GM12875 (cell line): ENCODE data around the gene WNT1.

Experiments used
- H3K4me3 ChIP-seq: one replicate; pipeline ENCODE4 v1.5.1; 2011; ENCODE audit warnings: low read depth, low read length, control low read depth
- TF ChIP-seq, protein P1 (sequence below): IDR thresholded peaks from 2 replicates; pipeline ENCODE4 v1.5.1; 2011; ENCODE audit warnings: low read depth, mild to moderate bottlenecking, control low read depth, inconsistent platforms, low read length, moderate library complexity, borderline replicate concordance; ENCODE audit not compliant: insufficient read depth

Gene WNT1

DNA sequence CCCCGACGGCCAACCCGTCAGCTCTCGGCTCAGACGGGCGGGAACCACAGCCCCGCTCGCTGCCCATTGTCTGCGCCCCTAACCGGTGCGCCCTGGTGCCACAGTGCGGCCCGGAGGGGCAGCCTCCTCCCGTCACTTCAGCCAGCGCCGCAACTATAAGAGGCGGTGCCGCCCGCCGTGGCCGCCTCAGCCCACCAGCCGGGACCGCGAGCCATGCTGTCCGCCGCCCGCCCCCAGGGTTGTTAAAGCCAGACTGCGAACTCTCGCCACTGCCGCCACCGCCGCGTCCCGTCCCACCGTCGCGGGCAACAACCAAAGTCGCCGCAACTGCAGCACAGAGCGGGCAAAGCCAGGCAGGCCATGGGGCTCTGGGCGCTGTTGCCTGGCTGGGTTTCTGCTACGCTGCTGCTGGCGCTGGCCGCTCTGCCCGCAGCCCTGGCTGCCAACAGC lies at the start of gene WNT1:
Gene WNT1 (plus strand): TSS at position 32 of the 450 bp plus-strand sequence. CDS start 329 bp downstream, at position 361.
- TF ChIP-seq, protein P1, sequence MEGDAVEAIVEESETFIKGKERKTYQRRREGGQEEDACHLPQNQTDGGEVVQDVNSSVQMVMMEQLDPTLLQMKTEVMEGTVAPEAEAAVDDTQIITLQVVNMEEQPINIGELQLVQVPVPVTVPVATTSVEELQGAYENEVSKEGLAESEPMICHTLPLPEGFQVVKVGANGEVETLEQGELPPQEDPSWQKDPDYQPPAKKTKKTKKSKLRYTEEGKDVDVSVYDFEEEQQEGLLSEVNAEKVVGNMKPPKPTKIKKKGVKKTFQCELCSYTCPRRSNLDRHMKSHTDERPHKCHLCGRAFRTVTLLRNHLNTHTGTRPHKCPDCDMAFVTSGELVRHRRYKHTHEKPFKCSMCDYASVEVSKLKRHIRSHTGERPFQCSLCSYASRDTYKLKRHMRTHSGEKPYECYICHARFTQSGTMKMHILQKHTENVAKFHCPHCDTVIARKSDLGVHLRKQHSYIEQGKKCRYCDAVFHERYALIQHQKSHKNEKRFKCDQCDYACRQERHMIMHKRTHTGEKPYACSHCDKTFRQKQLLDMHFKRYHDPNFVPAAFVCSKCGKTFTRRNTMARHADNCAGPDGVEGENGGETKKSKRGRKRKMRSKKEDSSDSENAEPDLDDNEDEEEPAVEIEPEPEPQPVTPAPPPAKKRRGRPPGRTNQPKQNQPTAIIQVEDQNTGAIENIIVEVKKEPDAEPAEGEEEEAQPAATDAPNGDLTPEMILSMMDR = no peak
- H3K4me3 ChIP-seq = peak within 1 kb of the TSS; percentile 49

DNA sequence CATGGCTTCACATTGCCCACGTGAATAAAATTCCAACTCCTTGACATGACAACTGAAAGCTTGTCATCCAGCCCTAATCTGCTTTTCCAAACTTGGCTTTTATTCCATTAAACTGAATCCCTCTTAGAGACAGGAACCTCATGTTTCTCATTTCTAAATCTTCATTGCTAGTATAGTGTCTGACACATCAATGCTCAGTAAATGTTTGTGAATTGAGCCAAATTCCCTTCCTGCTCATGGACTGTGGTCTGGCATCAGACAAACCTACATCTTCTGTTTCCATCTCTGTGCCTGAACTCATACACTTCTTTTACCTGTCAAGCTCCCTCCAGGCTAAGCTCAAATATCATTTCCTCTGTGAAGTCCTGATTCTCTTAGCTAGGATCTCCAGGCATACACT lies 48.6 kb upstream of the WNT1 start:
- TF ChIP-seq, protein P1 = no peak
- no peak overlapping the region for H3K4me3 ChIP-seq

DNA sequence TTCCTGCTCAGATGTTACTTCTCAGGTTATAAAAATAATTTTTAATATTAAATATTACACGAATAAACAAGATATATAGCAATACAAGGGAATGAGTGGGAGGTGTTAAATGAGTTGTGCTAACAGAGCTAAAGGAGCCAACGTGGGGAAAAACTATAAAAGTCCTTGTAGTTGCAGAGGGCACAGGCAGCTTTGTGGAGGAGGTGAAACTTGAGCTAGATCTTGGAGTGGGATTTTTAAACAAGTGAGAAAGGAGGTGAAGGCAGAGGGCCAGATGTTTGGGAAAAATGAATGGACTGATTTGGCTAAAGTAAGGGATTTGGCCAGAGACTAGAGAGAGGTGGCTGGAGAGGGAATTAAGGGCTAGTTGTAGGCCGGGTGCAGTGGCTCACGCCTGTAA lies 47.6 kb upstream of the WNT1 start:
- H3K4me3 ChIP-seq = no peak overlapping the region
- TF ChIP-seq, protein P1 = no peak

DNA sequence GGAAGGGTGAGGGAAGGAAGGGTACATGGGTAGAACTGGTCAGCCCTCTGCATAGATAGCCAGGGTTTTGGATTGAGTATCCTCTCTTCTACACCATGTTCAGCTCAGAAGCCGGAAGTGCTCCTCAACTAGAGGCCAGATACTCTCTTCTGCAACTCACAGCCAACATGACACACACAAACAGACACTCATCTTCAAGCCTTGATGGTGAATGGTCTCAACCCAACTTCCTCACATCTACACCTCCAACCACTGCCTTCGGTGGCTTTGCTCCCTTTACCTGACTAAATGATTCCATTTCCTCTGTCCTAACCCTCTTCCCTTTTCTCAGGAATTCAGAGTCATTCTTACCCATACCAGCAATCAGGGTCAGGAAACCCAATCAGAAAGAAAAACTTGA lies 45.2 kb upstream of the WNT1 start:
- TF ChIP-seq, protein P1 = no peak
- no peak overlapping the region for H3K4me3 ChIP-seq

DNA sequence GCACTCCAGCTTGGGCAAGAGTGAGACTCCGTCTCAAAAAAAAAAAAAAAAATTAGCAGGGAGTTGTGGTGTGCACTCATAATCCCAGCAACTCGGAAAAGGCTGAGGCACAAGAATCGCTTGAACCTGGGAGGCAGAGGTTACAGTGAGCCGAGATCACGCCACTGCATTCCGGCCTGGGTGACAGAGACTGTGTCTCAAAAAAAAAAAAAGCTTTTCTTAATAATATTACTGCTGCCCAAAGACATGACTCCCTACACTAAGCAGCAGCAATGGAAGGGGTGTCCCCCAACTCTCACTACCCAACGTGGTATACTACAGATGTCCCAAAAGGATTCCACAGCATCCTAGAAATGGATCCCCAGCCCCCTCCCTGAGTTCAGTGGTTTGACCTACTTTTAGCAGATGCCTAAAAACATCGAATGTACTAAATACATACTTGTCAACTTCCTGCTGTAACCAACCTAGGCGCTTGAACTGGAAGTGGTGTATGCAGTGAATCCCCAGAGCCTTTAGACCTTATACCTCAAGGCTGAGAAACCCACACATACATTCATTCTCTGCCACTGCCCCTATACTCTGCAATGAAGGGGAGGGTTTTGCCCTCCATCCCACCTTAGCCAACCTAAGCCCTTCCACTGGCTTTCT lies 44.3 kb upstream of the WNT1 start:
- H3K4me3 ChIP-seq = no peak overlapping the region
- TF ChIP-seq, protein P1 = no peak

DNA sequence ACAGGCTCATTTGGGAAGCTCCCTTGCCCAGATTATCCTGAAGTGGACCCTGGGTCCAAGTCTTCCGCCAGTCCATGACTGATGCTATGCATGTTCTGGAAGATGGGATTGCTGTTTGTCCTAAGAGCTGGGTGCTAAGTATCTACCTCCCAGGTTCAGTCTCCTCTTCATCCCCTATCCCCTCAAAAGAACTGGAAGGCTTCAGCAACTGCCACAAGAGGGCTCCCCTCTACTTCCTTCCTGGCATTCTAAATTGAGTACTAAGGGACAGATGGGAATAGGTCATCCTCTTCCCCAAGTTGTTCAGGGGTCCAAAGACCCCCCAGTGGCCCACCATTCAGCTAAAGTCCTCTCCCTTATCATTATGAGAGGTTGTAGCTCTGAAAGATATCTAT lies 43.8 kb upstream of the WNT1 start:
- no peak overlapping the region for H3K4me3 ChIP-seq
- TF ChIP-seq, protein P1 = 0 out of 2 replicates have a peak, but pooled peaks have one; percentile 13

DNA sequence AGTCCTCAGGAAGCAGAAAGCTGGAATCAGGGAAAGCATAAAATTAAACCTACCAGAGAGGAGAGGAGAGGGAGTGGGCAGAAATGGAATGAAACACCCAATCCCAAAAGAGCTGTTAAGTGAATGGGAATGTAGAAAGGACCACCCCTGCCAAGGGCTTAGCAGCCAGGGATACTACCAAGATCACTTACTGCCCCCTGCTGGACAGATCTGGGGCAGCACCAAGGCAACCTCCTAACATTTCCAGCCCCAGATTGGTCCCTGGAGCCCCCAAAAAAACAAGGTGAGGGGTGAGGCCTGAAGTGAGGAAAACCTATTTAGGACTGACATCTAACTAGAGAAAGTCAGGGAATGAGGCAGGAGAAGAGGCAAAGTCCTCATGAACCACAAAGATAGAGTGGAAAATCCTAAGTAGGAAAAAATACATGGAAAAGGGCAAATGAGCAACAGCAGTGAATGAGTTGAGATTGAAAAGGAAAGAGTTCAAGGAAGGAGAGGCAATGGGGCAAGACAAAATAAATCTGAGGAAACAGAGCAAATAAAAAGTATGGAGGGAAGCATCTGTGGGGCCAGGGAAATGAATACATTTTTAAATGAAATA lies 41.6 kb upstream of the WNT1 start:
- H3K4me3 ChIP-seq = no peak overlapping the region
- TF ChIP-seq, protein P1 = peak; percentile 94
